GM10847 (cell line): ENCODE measurements around the gene PAFAH2.

Source experiments
- POLR2A ChIP-seq: IDR thresholded peaks from 2 replicates; pipeline ENCODE4 v1.6.1; 2011; ENCODE audit not compliant: insufficient read length; ENCODE audit errors: extremely low read depth

The PAFAH2 gene

GRCh38 chr1:25945761-25946160 is 52.1 kb downstream of the PAFAH2 start:
- no peak for TF ChIP-seq POLR2A

GRCh38 chr1:25944986-25945385 is 52.9 kb downstream of the PAFAH2 start:
- TF ChIP-seq POLR2A, result no peak

GRCh38 chr1:25936947-25937346 is 60.9 kb downstream of the PAFAH2 start:
- no peak for TF ChIP-seq POLR2A

- TF ChIP-seq POLR2A, result no peak
Observed at GRCh38 chr1:25933479-25934365, 64.1 kb downstream of the PAFAH2 start.

GRCh38 chr1:25932321-25932720 is 65.5 kb downstream of the PAFAH2 start:
- no peak for TF ChIP-seq POLR2A

- no peak for TF ChIP-seq POLR2A
Observed at GRCh38 chr1:25929016-25929415, 68.8 kb downstream of the PAFAH2 start.

GRCh38 chr1:25927521-25928265 is 70.2 kb downstream of the PAFAH2 start:
- TF ChIP-seq POLR2A, result no peak

GRCh38 chr1:25926731-25927496 is 70.9 kb downstream of the PAFAH2 start:
- TF ChIP-seq POLR2A, result no peak

GRCh38 chr1:25924454-25924853 is 73.4 kb downstream of the PAFAH2 start:
- TF ChIP-seq POLR2A, result no peak

GRCh38 chr1:25922971-25923552 is 74.8 kb downstream of the PAFAH2 start:
- TF ChIP-seq POLR2A, result no peak

- no peak for TF ChIP-seq POLR2A
Observed at GRCh38 chr1:25922056-25922970, 75.5 kb downstream of the PAFAH2 start.

- no peak for TF ChIP-seq POLR2A
Observed at GRCh38 chr1:25918615-25919014, 79.2 kb downstream of the PAFAH2 start.

GRCh38 chr1:25917996-25918395 is 79.9 kb downstream of the PAFAH2 start:
- TF ChIP-seq POLR2A, result no peak

- TF ChIP-seq POLR2A, result no peak
Observed at GRCh38 chr1:25916460-25916859, 81.4 kb downstream of the PAFAH2 start.
